Neutrophil (primary cell): ENCODE measurements around the gene OR5A2.
"Not testable (repeated sequence)": the region's sequence is repeated elsewhere in the genome, so short reads cannot be mapped to it uniquely, and the experiment has no call there.

Source experiments
- H3K27ac ChIP-seq: fragments of 200-600 bp; sonication (generic); 2 replicates; pipeline ENCODE4 v1.5.1; 2016; ENCODE audit warnings: mild to moderate bottlenecking, moderate library complexity
- H3K27me3 ChIP-seq: fragments of 200-600 bp; sonication (generic); 2 replicates; pipeline ENCODE4 v1.6.0; 2016; ENCODE audit warnings: mild to moderate bottlenecking
- H3K36me3 ChIP-seq: fragments of 200-600 bp; sonication (generic); 2 replicates; pipeline ENCODE4 v1.5.1; 2017
- H3K4me1 ChIP-seq, 2 experiments: fragments of 200-600 bp in 1 of 2; sonication (generic) in 1 of 2; 1 replicate in 1 of 2; 2 replicates in 1 of 2; pipeline versions ENCODE4 v1.5.1 to v1.6.1; 2013 to 2016; ENCODE audit warnings: low read depth in 1 of 2, low read length in 1 of 2, mild to moderate bottlenecking in 1 of 2, moderate library complexity in 1 of 2; ENCODE audit not compliant: control insufficient read depth in 1 of 2, insufficient read depth in 1 of 2
- H3K4me3 ChIP-seq, 2 experiments: fragments of 200-600 bp in 1 of 2; sonication (generic) in 1 of 2; 1 replicate in 1 of 2; 2 replicates in 1 of 2; pipeline ENCODE4 v1.5.1; 2013 to 2016; ENCODE audit warnings: low read depth in 1 of 2, low read length in 1 of 2, mild to moderate bottlenecking in 1 of 2, moderate library complexity in 1 of 2
- H3K9me3 ChIP-seq: fragments of 200-600 bp; sonication (generic); 2 replicates; pipeline ENCODE4 v1.5.1; 2016
- CTCF ChIP-seq: fragments of 200-600 bp; sonication (generic); IDR thresholded peaks from 2 replicates; pipeline ENCODE4 v1.5.1; 2016; ENCODE audit warnings: antibody characterized with exemption

Gene OR5A2

GRCh38 chr11:59400461-59401261 lies 25.6 kb downstream of the OR5A2 start:
- Histone ChIP-seq H3K36me3 (no peaks in the 10 kb centered on the region), H3K27me3 (no peaks in the 10 kb centered on the region), H3K4me3 (no peak overlapping the region), H3K4me1 (no peaks in the 10 kb centered on the region), H3K27ac (no peak overlapping the region), H3K9me3 (peaks cover 5% of the 10 kb centered on the region)
- no peak for TF ChIP-seq CTCF

GRCh38 chr11:59394186-59394585 lies 32.0 kb downstream of the OR5A2 start:
- Histone ChIP-seq H3K4me1 (no peaks in the 10 kb centered on the region), H3K27ac (no peak overlapping the region), H3K36me3 (no peaks in the 10 kb centered on the region), H3K27me3 (no peaks in the 10 kb centered on the region), H3K9me3 (no peaks in the 10 kb centered on the region), H3K4me3 (no peak overlapping the region)
- no peak for TF ChIP-seq CTCF

GRCh38 chr11:59380263-59381059 lies 45.8 kb downstream of the OR5A2 start:
- Histone ChIP-seq H3K27ac (no peak overlapping the region), H3K9me3 (no peaks in the 10 kb centered on the region), H3K4me1 (no peaks in the 10 kb centered on the region), H3K4me3 (no peak overlapping the region), H3K27me3 (no peaks in the 10 kb centered on the region), H3K36me3 (no peaks in the 10 kb centered on the region)
- no peak for TF ChIP-seq CTCF

- H3K9me3 ChIP-seq, H3K4me3 ChIP-seq, H3K27ac ChIP-seq, H3K36me3 ChIP-seq, H3K27me3 ChIP-seq, H3K4me1 ChIP-seq: not testable (repeated sequence)
Measured at GRCh38 chr11:59372324-59372723, 53.9 kb downstream of the OR5A2 start.

- Histone ChIP-seq H3K4me1 (no peaks in the 10 kb centered on the region), H3K27ac (no peak overlapping the region), H3K4me3 (no peak overlapping the region), H3K36me3 (no peaks in the 10 kb centered on the region), H3K9me3 (no peaks in the 10 kb centered on the region), H3K27me3 (no peaks in the 10 kb centered on the region)
- TF ChIP-seq CTCF: no peak
Measured at GRCh38 chr11:59368238-59369022, 57.8 kb downstream of the OR5A2 start.
